H1 (cell line): ENCODE data around the gene RAP1GAP. TPM values are rescaled to one million over a fixed set of nuclear protein-coding genes. Genes with fewer than 3 reads are reported as not detected.

Experiments
- CTCF ChIA-PET: fragments of 300-600 bp; sonication (Branson Sonifier 250); formaldehyde crosslinking; loops from one replicate; lab custom pipeline; 2021; ENCODE audit not compliant: partially characterized antibody; lab: Charles Lee
- POLR2A ChIA-PET: fragments of 300-600 bp; sonication (Branson Sonifier 250); formaldehyde crosslinking; loops from one replicate; lab custom pipeline; 2021; ENCODE audit warnings: inconsistent platforms; ENCODE audit not compliant: partially characterized antibody; lab: Charles Lee
- DNase-seq, 2 experiments: peaks; one replicate each; pipeline versions ENCODE4 v3.0.0 to v3.0.0-alpha.2; 2010 to 2022; ENCODE audit warnings: low spot score in 2 of 2, low read depth in 1 of 2, mixed read lengths in 1 of 2
- FAIRE-seq: peaks from 2 replicates; lab custom pipeline; 2011; peaks lifted over from hg19 to GRCh38; lab: Jason Lieb, UNC
- H2AFZ ChIP-seq: 2 replicates; pipeline ENCODE4 v1.8.1; 2012; ENCODE audit warnings: low read length, inconsistent platforms
- H2AK5ac ChIP-seq: 2 replicates; pipeline ENCODE4 v1.6.1; 2013; ENCODE audit warnings: low read depth, low read length
- H2BK120ac ChIP-seq: replicated peaks from 2 replicates; pipeline ENCODE3; 2013; ENCODE audit warnings: low read depth, low read length, inconsistent platforms
- H2BK12ac ChIP-seq: 2 replicates; pipeline ENCODE4 v1.6.1; 2013; ENCODE audit warnings: low read depth, low read length
- H2BK15ac ChIP-seq: 2 replicates; pipeline ENCODE4 v1.6.1; 2013; ENCODE audit warnings: low read length
- H2BK20ac ChIP-seq: 2 replicates; pipeline ENCODE4 v1.6.1; 2013; ENCODE audit warnings: low read length
- H2BK5ac ChIP-seq: 2 replicates; pipeline ENCODE4 v1.6.1; 2013; ENCODE audit warnings: low read depth, low read length
- H3K14ac ChIP-seq: 2 replicates; pipeline ENCODE4 v1.6.1; 2013; ENCODE audit warnings: inconsistent platforms; ENCODE audit not compliant: insufficient read length
- H3K18ac ChIP-seq: 2 replicates; pipeline ENCODE4 v1.6.1; 2013; ENCODE audit warnings: low read length; ENCODE audit errors: extremely low read depth
- H3K23ac ChIP-seq: 2 replicates; pipeline ENCODE4 v1.6.1; 2013; ENCODE audit warnings: inconsistent platforms; ENCODE audit not compliant: insufficient read length
- H3K23me2 ChIP-seq: 2 replicates; pipeline ENCODE4 v1.6.1; 2013; ENCODE audit warnings: low read depth, low read length
- H3K27ac ChIP-seq: 2 replicates; pipeline ENCODE4 v1.6.1; 2011; ENCODE audit warnings: low read depth, low read length, inconsistent platforms
- H3K27me3 ChIP-seq, 4 experiments: replicated peaks in 1 of 4; 1 replicate in 1 of 4; 2 replicates in 3 of 4; pipeline versions ENCODE4 v1.6.1 to v1.8.1; 2011 to 2013; ENCODE audit warnings: low read length in 3 of 4, mild to moderate bottlenecking in 3 of 4, inconsistent platforms in 2 of 4, mixed read lengths in 2 of 4, moderate library complexity in 1 of 4; ENCODE audit not compliant: control insufficient read depth in 3 of 4, insufficient read depth in 3 of 4; ENCODE audit errors: extremely low read depth in 1 of 4
- H3K36me3 ChIP-seq, 4 experiments: 2 replicates each; pipeline versions ENCODE4 v1.6.1 to v1.8.1; 2011 to 2013; ENCODE audit warnings: mild to moderate bottlenecking in 4 of 4, low read length in 3 of 4, moderate library complexity in 2 of 4, control low read depth in 1 of 4, inconsistent platforms in 1 of 4; ENCODE audit not compliant: insufficient read depth in 4 of 4, control insufficient read depth in 2 of 4
- H3K4ac ChIP-seq: replicated peaks from 2 replicates; pipeline ENCODE3; 2013; ENCODE audit warnings: low read length, low read depth, mixed read lengths, inconsistent platforms; ENCODE audit not compliant: insufficient read length
- H3K4me1 ChIP-seq, 4 experiments: replicated peaks in 1 of 4; 1 replicate in 1 of 4; 2 replicates in 3 of 4; pipeline versions ENCODE4 v1.6.1 to v1.8.1; 2011 to 2013; ENCODE audit warnings: low read length in 3 of 4, inconsistent platforms in 2 of 4, mixed read lengths in 1 of 4; ENCODE audit not compliant: insufficient read depth in 4 of 4, control insufficient read depth in 3 of 4
- H3K4me2 ChIP-seq, 2 experiments: 2 replicates each; pipeline versions ENCODE4 v1.6.1 to v1.8.1; 2011 to 2013; ENCODE audit warnings: low read depth in 2 of 2, low read length in 2 of 2, control low read depth in 1 of 2, inconsistent platforms in 1 of 2, mild to moderate bottlenecking in 1 of 2; ENCODE audit not compliant: insufficient read depth in 1 of 2
- H3K4me3 ChIP-seq, 4 experiments: fragments of 200-600, 300-600 bp in 1 of 4; sonication (generic), shearing (Covaris generic), sonication (Bioruptor Twin) in 1 of 4; 2 replicates each; pipeline versions ENCODE4 v1.5.1 to v1.8.1; 2011 to 2016; ENCODE audit warnings: low read length in 4 of 4, low read depth in 3 of 4, control low read depth in 2 of 4, inconsistent platforms in 2 of 4, mild to moderate bottlenecking in 2 of 4, mixed read lengths in 1 of 4, moderate library complexity in 1 of 4; ENCODE audit not compliant: insufficient read depth in 2 of 4; ENCODE audit errors: extremely low read depth in 1 of 4
- H3K56ac ChIP-seq: replicated peaks from 2 replicates; pipeline ENCODE3; 2013; ENCODE audit warnings: low read depth, mild to moderate bottlenecking, mixed read lengths, low read length, inconsistent platforms; ENCODE audit not compliant: insufficient read length
- H3K79me1 ChIP-seq: 2 replicates; pipeline ENCODE4 v1.6.1; 2013; ENCODE audit warnings: low read depth, low read length, control low read depth
- H3K79me2 ChIP-seq, 2 experiments: 2 replicates each; pipeline versions ENCODE4 v1.6.1 to v1.8.1; 2012 to 2013; ENCODE audit warnings: low read length in 2 of 2, mild to moderate bottlenecking in 2 of 2, inconsistent platforms in 1 of 2; ENCODE audit not compliant: insufficient read depth in 2 of 2, control insufficient read depth in 1 of 2
- H3K9ac ChIP-seq, 4 experiments: replicated peaks in 1 of 4; 1 replicate in 1 of 4; 2 replicates in 3 of 4; pipeline versions ENCODE4 v1.6.1 to v1.8.1; 2011 to 2013; ENCODE audit warnings: low read depth in 3 of 4, low read length in 3 of 4, control low read depth in 2 of 4, mild to moderate bottlenecking in 2 of 4, moderate library complexity in 2 of 4, inconsistent platforms in 1 of 4; ENCODE audit errors: extremely low read depth in 1 of 4
- H3K9me3 ChIP-seq, 2 experiments: 2 replicates each; pipeline versions ENCODE4 v1.6.1 to v1.8.1; 2012 to 2013; ENCODE audit warnings: mild to moderate bottlenecking in 2 of 2, moderate library complexity in 2 of 2, control low read depth in 1 of 2, inconsistent platforms in 1 of 2, low read depth in 1 of 2, low read length in 1 of 2, mixed read lengths in 1 of 2; ENCODE audit not compliant: insufficient read depth in 2 of 2
- H4K20me1 ChIP-seq, 2 experiments: replicated peaks in 1 of 2; 2 replicates each; pipeline versions ENCODE3 to v1.8.1; 2011 to 2013; ENCODE audit warnings: inconsistent platforms in 2 of 2, low read length in 2 of 2, mild to moderate bottlenecking in 1 of 2; ENCODE audit not compliant: insufficient read depth in 2 of 2, control insufficient read depth in 1 of 2
- H4K5ac ChIP-seq: 2 replicates; pipeline ENCODE4 v1.6.1; 2013; ENCODE audit warnings: low read length, low read depth, mixed read lengths, inconsistent platforms; ENCODE audit not compliant: insufficient read length
- H4K8ac ChIP-seq: 2 replicates; pipeline ENCODE4 v1.8.0; 2013; ENCODE audit warnings: mild to moderate bottlenecking, moderate library complexity, low read length, inconsistent platforms; ENCODE audit not compliant: insufficient read depth; ENCODE audit errors: extremely low read depth
- H4K91ac ChIP-seq: replicated peaks from 2 replicates; pipeline ENCODE3; 2013; ENCODE audit warnings: low read length, mixed read lengths, inconsistent platforms; ENCODE audit not compliant: insufficient read length
- CTBP2 ChIP-seq: IDR thresholded peaks from 2 replicates; pipeline ENCODE4 v1.7.0; 2011; ENCODE audit warnings: borderline replicate concordance, mild to moderate bottlenecking, moderate library complexity, mixed read lengths, low read length; ENCODE audit not compliant: insufficient read depth, insufficient read length
- NANOG ChIP-seq: IDR thresholded peaks from 2 replicates; pipeline ENCODE4 v1.6.1; 2011; ENCODE audit warnings: low read length, low read depth, mild to moderate bottlenecking, inconsistent platforms; ENCODE audit not compliant: insufficient read depth, poor library complexity, severe bottlenecking
- SP1 ChIP-seq: IDR thresholded peaks from 2 replicates; pipeline ENCODE4 v1.6.1; 2011; ENCODE audit warnings: low read depth, low read length
- WGBS, 2 experiments: shearing (Covaris generic) in 1 of 2; methylation state at CpG; one replicate each; pipeline versions ENCODE4 v1.1.6 to v1.1.7; 2013 to 2015; ENCODE audit warnings: low lambda C conversion rate in 2 of 2, mixed read lengths in 2 of 2, inconsistent platforms in 1 of 2, low coverage in 1 of 2, missing lambda C conversion rate in 1 of 2; ENCODE audit not compliant: insufficient replicate concordance in 2 of 2, insufficient coverage in 1 of 2, insufficient read length in 1 of 2; ENCODE audit errors: extremely low coverage in 1 of 2, missing lambda C conversion rate in 1 of 2; 5-methylcytosine and 5-hydroxymethylcytosine counted together
- polyA plus RNA-seq, 7 experiments: library from polyadenylated mRNA; depleted of rRNA in 3 of 7; stranded (reverse) in 5 of 7; unstranded in 2 of 7; fragments of >200 nt in 5 of 7; fragments of 200-250 nt in 2 of 7; gene quantifications; 1 replicate in 5 of 7; 2 replicates in 1 of 7; 4 replicates in 1 of 7; pipeline versions ENCODE4 v1.2.1 to v1.2.3, GENCODE V29; 2011 to 2013; ENCODE audit warnings: missing spikeins in 2 of 7, mixed read lengths in 2 of 7
- total RNA-seq: library from RNA; stranded (reverse); fragmentation: NEBNext Ultra II Directional; extraction: Animal tissue kit (Norgen Biotek cat#: 25700); gene quantifications from 2 replicates; pipeline ENCODE4 v1.2.1, GENCODE V29; 2021
- TF ChIP-seq, protein P1 (sequence below): IDR thresholded peaks from 2 replicates; pipeline ENCODE4 v1.6.1; 2012; ENCODE audit warnings: inconsistent platforms

RAP1GAP gene
- total and polyA plus RNA-seq, 2 of the 8 experiments (the other 6 are each of a cell fraction or from before 2014, with no cell fraction given), result 8.4 TPM

DNA sequence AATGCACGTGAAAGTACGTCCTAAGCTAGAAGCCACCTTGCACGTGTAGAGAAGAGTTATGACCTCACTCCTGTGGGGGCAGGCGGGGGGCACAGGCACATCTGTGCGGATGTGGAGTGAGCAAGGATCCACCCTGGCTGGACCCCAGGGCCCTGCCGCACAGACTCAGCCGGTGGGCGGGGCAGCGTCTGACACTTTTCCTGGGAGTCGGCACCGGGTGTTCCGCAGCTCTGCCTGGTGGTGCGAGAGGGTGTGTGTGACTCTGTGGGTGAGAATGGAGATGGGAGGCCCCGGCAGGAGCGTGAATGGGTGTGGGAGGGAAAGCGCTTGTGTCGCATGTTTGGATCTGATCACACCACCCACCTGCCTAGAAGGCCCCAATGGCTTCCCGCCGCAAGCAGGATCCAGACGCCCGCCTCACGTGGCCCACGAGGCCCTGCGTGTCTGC lies 29.5 kb downstream of the RAP1GAP start:
- no peak overlapping the region for H3K56ac ChIP-seq
- DNase-seq (no peak), FAIRE-seq (no peak)
- no peak overlapping the region for H3K14ac ChIP-seq
- no peak overlapping the region for H3K4me2 ChIP-seq
- TF ChIP-seq CTBP2, result no peak
- no peak for TF ChIP-seq NANOG
- TF ChIP-seq, protein P1, sequence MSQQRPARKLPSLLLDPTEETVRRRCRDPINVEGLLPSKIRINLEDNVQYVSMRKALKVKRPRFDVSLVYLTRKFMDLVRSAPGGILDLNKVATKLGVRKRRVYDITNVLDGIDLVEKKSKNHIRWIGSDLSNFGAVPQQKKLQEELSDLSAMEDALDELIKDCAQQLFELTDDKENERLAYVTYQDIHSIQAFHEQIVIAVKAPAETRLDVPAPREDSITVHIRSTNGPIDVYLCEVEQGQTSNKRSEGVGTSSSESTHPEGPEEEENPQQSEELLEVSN, result peak; percentile 43; the same call in 1 of the 2 replicates
- TF ChIP-seq SP1, result no peak
- H3K4me3 ChIP-seq, result no peak overlapping the region
- H2BK20ac ChIP-seq, result no peak overlapping the region
- H2BK12ac ChIP-seq, result no peak overlapping the region
- no peak overlapping the region for H2AFZ ChIP-seq
- no peak overlapping the region for H4K8ac ChIP-seq
- no peaks in the 10 kb centered on the region for H3K27me3 ChIP-seq
- no peak overlapping the region for H2AK5ac ChIP-seq
- peaks cover 0 to 14% (median 1%) of the 10 kb centered on the region in 4 experiments; a peak in 5 of 7 replicates for H3K4me1 ChIP-seq
- no peak overlapping the region for H3K23ac ChIP-seq
- H3K79me1 ChIP-seq, result no peaks in the 10 kb centered on the region
- ChIA-PET POLR2A (interaction anchor here (1.5 kb wide), 1 partner anchor 14 kb away, joined by 4 read pairs; no protein-coding TSS in a partner anchor), CTCF (interaction anchor here (1.2 to 1.9 kb wide), 3 partner anchors 16 to 18 kb away, joined by 3 to 10 read pairs (median 6); no protein-coding TSS in a partner anchor)
- no peak overlapping the region for H4K91ac ChIP-seq
- 86% methylated on average over 22 of the region's 24 CpGs; no CpG with 5 or more reads in 1 of the 2 experiments for WGBS, 2 experiments
- H3K4ac ChIP-seq, result no peak overlapping the region
- no peak overlapping the region; the same call in 1 of the 2 replicates for H3K27ac ChIP-seq
- no peak overlapping the region for H2BK120ac ChIP-seq
- H3K9me3 ChIP-seq, result no peaks in the 10 kb centered on the region
- no peak overlapping the region for H4K5ac ChIP-seq
- no peak overlapping the region for H2BK15ac ChIP-seq
- H3K79me2 ChIP-seq, result no peaks in the 10 kb centered on the region
- no peak overlapping the region for H3K18ac ChIP-seq
- no peaks in the 10 kb centered on the region for H4K20me1 ChIP-seq
- H3K9ac ChIP-seq, result no peak overlapping the region
- H3K23me2 ChIP-seq, result no peaks in the 10 kb centered on the region; the same call in 1 of the 2 replicates
- no peak overlapping the region for H2BK5ac ChIP-seq
- H3K36me3 ChIP-seq, result no peaks in the 10 kb centered on the region; a peak in 1 of 8 replicates
